SJCRH30 (cell line): ENCODE data around the gene LONRF2. TPM values are rescaled to one million over a fixed set of nuclear protein-coding genes. Genes with fewer than 3 reads are reported as not detected.

ENCODE experiments used
- DNase-seq, 2 experiments: peaks; one replicate each; pipeline ENCODE4 v3.0.0-alpha.2; 2015 to 2020
- H3K27ac ChIP-seq: fragments of 250-450 bp; sonication (Bioruptor Pico); 2 replicates; pipeline ENCODE4 v1.5.1; 2020; ENCODE audit warnings: mild to moderate bottlenecking, moderate library complexity
- H3K27me3 ChIP-seq: fragments of 250-450 bp; sonication (Bioruptor Pico); 2 replicates; pipeline ENCODE4 v1.5.1; 2020; ENCODE audit warnings: mild to moderate bottlenecking, moderate library complexity
- H3K36me3 ChIP-seq: fragments of 250-450 bp; sonication (Bioruptor Pico); 2 replicates; pipeline ENCODE4 v1.5.1; 2020; ENCODE audit warnings: mild to moderate bottlenecking, moderate library complexity
- H3K4me1 ChIP-seq: fragments of 250-450 bp; sonication (Bioruptor Pico); 2 replicates; pipeline ENCODE4 v1.5.1; 2020; ENCODE audit warnings: mild to moderate bottlenecking, moderate library complexity
- H3K4me3 ChIP-seq: fragments of 250-450 bp; sonication (Bioruptor Pico); 2 replicates; pipeline ENCODE4 v1.5.1; 2020; ENCODE audit warnings: mild to moderate bottlenecking, moderate library complexity
- H3K9me3 ChIP-seq: fragments of 250-450 bp; sonication (Bioruptor Pico); replicated peaks from 2 replicates; pipeline ENCODE4 v1.5.1; 2020; ENCODE audit warnings: mild to moderate bottlenecking, moderate library complexity
- total RNA-seq: library from RNA; depleted of rRNA; stranded (reverse); fragments of >200 nt; shearing (Covaris generic); gene quantifications from 2 replicates; pipeline ENCODE4 v1.2.3, GENCODE V29; 2014; rRNA removed

The LONRF2 gene
- total RNA-seq, 1 experiment from 2014 or later = not detected

- no peak for DNase-seq
- H3K36me3 ChIP-seq = no peaks in the 10 kb centered on the region
Observed at GRCh38 chr2:100235098-100235497, 87.2 kb downstream of the LONRF2 start.

GRCh38 chr2:100234141-100234540, 88.2 kb downstream of the LONRF2 start:
- H3K4me3 ChIP-seq = no peak overlapping the region
- no peaks in the 10 kb centered on the region for H3K9me3 ChIP-seq
- H3K27ac ChIP-seq = no peak overlapping the region
- H3K27me3 ChIP-seq = no peaks in the 10 kb centered on the region
- no peak for DNase-seq
- no peaks in the 10 kb centered on the region for H3K36me3 ChIP-seq
- no peaks in the 10 kb centered on the region for H3K4me1 ChIP-seq

More at GRCh38 chr2:100235098-100235497, 87.2 kb downstream of the LONRF2 start:
- no peaks in the 10 kb centered on the region for H3K9me3 ChIP-seq
- no peaks in the 10 kb centered on the region for H3K4me1 ChIP-seq
- H3K27ac ChIP-seq = no peak overlapping the region
- no peak overlapping the region for H3K4me3 ChIP-seq
- H3K27me3 ChIP-seq = no peaks in the 10 kb centered on the region

GRCh38 chr2:100233061-100233460, 89.2 kb downstream of the LONRF2 start:
- H3K27ac ChIP-seq = no peak overlapping the region
- H3K27me3 ChIP-seq = no peaks in the 10 kb centered on the region
- H3K4me3 ChIP-seq = no peak overlapping the region
- no peaks in the 10 kb centered on the region for H3K4me1 ChIP-seq
- H3K36me3 ChIP-seq = no peaks in the 10 kb centered on the region
- DNase-seq = no peak
- no peaks in the 10 kb centered on the region for H3K9me3 ChIP-seq

GRCh38 chr2:100230754-100231153, 91.5 kb downstream of the LONRF2 start:
- no peaks in the 10 kb centered on the region for H3K27me3 ChIP-seq
- H3K36me3 ChIP-seq = no peaks in the 10 kb centered on the region
- DNase-seq = no peak
- no peaks in the 10 kb centered on the region for H3K4me1 ChIP-seq
- H3K9me3 ChIP-seq = no peaks in the 10 kb centered on the region
- H3K4me3 ChIP-seq = no peak overlapping the region
- no peak overlapping the region for H3K27ac ChIP-seq

GRCh38 chr2:100228967-100229366, 93.3 kb downstream of the LONRF2 start:
- DNase-seq = no peak
- Histone ChIP-seq H3K27ac (no peak overlapping the region), H3K9me3 (no peaks in the 10 kb centered on the region), H3K4me3 (no peak overlapping the region), H3K4me1 (no peaks in the 10 kb centered on the region), H3K27me3 (no peaks in the 10 kb centered on the region), H3K36me3 (no peaks in the 10 kb centered on the region)

GRCh38 chr2:100228415-100228814, 93.9 kb downstream of the LONRF2 start:
- Histone ChIP-seq H3K4me3 (no peak overlapping the region), H3K36me3 (no peaks in the 10 kb centered on the region), H3K27ac (no peak overlapping the region), H3K27me3 (no peaks in the 10 kb centered on the region), H3K4me1 (no peaks in the 10 kb centered on the region), H3K9me3 (no peaks in the 10 kb centered on the region)
- no peak for DNase-seq

- H3K4me3 ChIP-seq = no peak overlapping the region
- no peaks in the 10 kb centered on the region for H3K36me3 ChIP-seq
- no peaks in the 10 kb centered on the region for H3K9me3 ChIP-seq
- DNase-seq = no peak
- no peaks in the 10 kb centered on the region; the same call in 1 of the 2 replicates for H3K27me3 ChIP-seq
- H3K4me1 ChIP-seq = no peaks in the 10 kb centered on the region
- no peak overlapping the region for H3K27ac ChIP-seq
Observed at GRCh38 chr2:100224988-100225710, 97.2 kb downstream of the LONRF2 start.

- H3K27me3 ChIP-seq = no peaks in the 10 kb centered on the region; the same call in 1 of the 2 replicates
- no peak for DNase-seq
- no peaks in the 10 kb centered on the region for H3K9me3 ChIP-seq
- H3K4me1 ChIP-seq = no peaks in the 10 kb centered on the region
- H3K4me3 ChIP-seq = no peak overlapping the region
- no peaks in the 10 kb centered on the region for H3K36me3 ChIP-seq
- H3K27ac ChIP-seq = no peak overlapping the region
Observed at GRCh38 chr2:100223502-100223901, 98.8 kb downstream of the LONRF2 start.

Other genes starting within 250 kb of the LONRF2 start
- not detected in 2 replicates for gene AFF3, start 179.9 kb downstream of the LONRF2 start, total RNA-seq
- gene CHST10, start 95.2 kb upstream of the LONRF2 start, total RNA-seq = 20.0 and 27.4 TPM in 2 replicates
- gene NMS, start 148.0 kb upstream of the LONRF2 start, total RNA-seq = not detected in 2 replicates
- 22.4 and 23.1 TPM in 2 replicates for gene PDCL3, start 240.5 kb upstream of the LONRF2 start, total RNA-seq